Suppressor macrophage (primary cell): ENCODE data around the gene IER3.

ENCODE experiments used
- DNase-seq, 4 experiments: peaks; one replicate each; pipeline ENCODE4 v3.0.0-alpha.2; 2020 to 2022
- total RNA-seq, 17 experiments: gene quantifications; one replicate each; lab custom pipeline; 2026; ENCODE audit warnings: mixed read lengths in 6 of 17, inconsistent platforms in 3 of 17; lab: John Stamatoyannopoulos, UW

Gene IER3
- total RNA-seq, result 33.0 to 1,212 (median 149) reads per million in 17 experiments

DNA sequence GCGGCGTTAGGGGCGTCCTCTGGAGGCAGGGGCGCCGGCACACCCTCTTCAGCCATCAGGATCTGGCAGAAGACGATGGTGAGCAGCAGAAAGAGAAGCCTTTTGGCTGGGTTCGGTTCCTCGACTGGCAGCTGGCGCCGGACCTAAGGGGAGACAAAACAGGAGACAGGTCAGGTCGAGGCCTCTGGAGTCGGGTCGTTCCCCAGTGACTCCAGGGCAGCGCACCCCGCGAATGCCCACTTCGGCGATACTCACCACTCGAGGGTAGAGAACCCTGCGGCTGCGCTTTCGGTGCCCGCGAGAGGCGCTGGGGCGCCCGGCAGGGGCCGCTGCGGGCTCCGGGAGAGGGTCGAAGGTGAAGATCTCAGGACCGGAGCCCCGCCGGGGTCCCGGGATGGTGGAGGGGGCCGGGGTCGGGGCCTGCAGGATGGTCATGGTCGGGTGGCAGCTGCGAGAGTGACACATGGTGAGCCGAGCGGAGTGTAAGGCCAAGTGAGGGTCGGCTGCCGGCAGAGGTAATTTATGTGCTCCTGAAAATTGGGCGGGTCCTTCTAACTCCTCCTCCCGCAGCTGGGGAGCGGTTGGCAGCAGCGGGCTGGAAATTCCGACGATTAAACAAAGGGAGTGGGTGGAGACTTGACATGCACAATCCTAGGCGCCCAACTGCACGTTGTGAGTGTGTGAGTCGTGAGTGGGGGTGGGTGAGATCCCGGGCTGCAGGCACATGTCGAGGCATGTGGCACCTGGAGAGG lies at the start of gene IER3:
Gene IER3, minus strand, starts transcription at position 494 of the 752 bp plus-strand sequence. Its CDS starts 29 bp downstream, at position 465.
- DNase-seq, result peak; percentile 91 to 94 (median 94)

- DNase-seq, result peak; percentile 49 to 86 (median 74)
Measured at GRCh38 chr6:30793521-30794194, 49.3 kb upstream of the IER3 start.

DNA sequence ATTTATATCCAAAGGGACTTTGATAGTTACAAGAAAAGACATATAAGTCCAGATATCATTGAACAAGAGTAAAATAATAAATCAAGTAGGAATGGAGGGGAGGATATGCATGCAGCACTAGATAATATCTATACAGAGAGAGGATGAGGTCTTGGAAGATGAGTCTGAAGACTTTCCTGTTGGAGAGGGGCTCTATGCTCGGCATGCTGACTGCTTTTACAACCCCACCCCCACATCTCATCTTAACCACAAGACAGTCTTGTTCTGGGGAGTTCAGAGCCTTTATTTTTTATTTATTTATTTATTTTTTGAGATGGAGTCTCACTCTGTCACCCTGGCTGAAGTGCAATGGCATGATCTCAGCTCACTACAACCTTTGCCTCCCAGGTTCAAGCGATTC lies 48.4 kb upstream of the IER3 start:
- no peak for DNase-seq

DNA sequence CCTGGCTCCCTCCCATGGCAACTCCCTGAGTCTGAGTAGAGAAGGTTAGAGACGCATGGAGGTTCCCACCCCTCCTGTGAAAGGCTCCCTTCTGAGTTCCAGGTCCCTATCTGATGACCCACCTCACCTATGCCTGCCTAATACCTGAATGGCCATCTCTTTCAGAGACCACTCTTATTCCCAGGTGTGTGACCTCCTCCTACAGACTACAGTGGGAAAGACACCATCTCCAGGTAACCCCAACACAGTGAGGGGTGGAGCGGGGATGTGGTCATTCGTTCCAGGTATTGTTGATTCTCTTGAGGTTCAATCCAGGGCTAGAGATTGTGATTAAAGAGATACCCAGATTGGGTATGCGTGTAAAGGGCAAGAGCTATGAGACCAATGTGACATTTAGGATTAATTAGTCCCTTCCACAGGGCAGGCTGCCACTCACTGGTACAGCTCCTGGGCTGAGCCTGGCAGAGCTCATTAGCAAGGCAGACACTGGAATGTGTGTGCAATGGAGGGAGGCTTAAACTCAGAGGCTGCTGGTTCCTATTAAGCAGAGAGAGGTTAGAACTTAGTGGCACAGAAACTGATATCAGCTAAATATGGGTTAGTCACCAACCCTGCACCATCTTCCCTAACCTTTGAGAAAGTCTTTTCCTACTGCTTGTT lies 46.5 kb upstream of the IER3 start:
- DNase-seq, result no peak

- no peak for DNase-seq
Measured at GRCh38 chr6:30789606-30790005, 45.3 kb upstream of the IER3 start.

- DNase-seq, result peak; percentile 56 to 96 (median 80)
Measured at GRCh38 chr6:30787954-30788353, 43.6 kb upstream of the IER3 start.

- DNase-seq, result no peak
Measured at GRCh38 chr6:30782425-30783014, 38.2 kb upstream of the IER3 start.

GRCh38 chr6:30781743-30782424 lies 37.5 kb upstream of the IER3 start:
- peak; percentile 98 to 99 (median 99) for DNase-seq

DNA sequence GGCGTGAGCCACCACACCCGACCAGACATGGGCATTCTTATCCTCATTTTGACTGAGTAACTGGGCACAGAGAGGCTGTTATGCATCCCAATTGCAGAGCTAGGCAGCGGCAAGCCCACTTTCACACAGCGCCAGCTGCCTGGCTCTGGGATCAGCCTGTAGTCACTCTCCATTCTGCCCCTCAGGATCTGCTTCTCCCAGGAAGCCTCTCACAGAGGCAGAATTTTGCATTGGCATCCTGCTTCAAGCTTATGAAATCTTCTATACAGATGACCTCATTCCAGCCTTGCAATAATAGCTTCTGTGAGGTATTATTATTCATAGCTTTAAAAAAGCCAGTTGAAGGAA lies 37.0 kb upstream of the IER3 start:
- DNase-seq, result no peak

GRCh38 chr6:30780642-30780920 lies 36.2 kb upstream of the IER3 start:
- DNase-seq, result no peak

- DNase-seq, result no peak
Measured at GRCh38 chr6:30779850-30780641, 35.7 kb upstream of the IER3 start.

- DNase-seq, result peak in 3 of 4 experiments; percentile 28 to 36 (median 30)
Measured at GRCh38 chr6:30778001-30778635, 33.8 kb upstream of the IER3 start.

DNA sequence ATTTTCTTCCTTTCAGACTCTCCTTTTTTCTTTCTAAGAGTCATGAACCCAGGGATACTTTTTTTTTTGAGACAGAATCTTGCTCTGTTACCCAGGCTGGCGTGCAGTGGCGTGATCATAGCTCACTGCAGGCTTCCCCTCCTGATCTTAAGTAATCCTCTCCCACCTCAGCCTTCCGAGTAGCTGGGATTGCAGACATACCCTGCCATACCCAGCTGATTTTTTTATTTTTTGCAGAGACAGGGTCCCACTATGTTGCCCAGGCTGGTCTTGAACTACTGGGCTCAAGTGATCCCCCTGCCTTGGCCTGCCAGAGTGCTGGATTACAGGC lies 32.8 kb upstream of the IER3 start:
- peak in 3 of 4 experiments; percentile 52 to 61 (median 58) for DNase-seq

DNA sequence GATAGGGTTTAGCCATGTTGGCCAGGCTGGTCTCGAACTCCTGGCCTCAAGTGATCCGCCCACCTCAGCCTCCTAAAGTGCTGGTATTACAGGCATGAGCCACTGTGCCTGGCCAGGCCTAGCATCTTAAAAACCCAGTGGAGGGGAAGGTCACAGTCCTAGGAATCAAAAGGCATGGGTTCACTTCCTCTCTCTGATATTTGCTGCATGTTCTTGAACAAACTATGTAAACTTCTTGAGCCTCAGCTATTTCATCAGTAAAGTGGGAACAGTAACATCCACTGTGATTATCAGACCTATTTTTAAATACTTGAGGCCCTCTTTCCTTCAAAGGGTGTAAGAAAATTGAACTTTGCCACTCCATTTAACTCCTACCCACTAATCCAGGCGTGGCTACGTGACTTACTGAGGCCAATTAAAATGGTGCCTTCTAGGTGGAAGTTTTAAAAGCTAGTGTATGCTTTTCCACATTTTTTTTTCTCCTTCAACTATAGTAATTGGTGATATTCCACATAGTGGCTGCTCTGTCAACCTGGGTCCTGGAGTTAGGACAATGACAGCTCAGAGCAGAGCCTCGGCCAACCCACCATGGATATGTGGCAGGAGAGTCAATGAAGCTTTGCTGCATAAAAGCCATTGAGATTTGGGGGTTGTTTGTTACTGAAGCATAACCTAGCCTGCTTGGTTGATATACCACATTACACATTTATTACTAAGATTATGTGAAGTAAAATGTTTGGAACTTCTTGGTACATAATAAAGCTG lies 32.2 kb upstream of the IER3 start:
- peak; percentile 42 to 79 (median 68) for DNase-seq

DNA sequence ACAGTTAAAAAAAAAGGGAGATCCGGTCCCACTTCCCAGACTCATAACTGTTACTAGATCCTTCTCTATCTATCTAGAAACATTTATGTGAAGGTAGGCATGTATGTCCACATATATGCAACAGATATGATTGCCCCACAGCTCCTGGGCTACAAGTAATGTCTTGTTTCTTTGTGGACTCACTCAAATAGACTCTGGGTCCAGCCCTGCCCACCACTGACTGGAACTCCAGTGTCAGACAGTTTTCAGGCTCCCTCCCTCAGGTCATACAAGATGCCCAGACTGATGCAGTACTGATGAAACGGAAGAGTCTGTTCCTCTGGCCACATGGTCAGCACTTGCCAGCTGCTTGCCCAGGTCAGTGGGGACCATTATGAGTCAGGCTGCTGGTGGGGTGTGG lies 30.8 kb upstream of the IER3 start:
- DNase-seq, result no peak

DNA sequence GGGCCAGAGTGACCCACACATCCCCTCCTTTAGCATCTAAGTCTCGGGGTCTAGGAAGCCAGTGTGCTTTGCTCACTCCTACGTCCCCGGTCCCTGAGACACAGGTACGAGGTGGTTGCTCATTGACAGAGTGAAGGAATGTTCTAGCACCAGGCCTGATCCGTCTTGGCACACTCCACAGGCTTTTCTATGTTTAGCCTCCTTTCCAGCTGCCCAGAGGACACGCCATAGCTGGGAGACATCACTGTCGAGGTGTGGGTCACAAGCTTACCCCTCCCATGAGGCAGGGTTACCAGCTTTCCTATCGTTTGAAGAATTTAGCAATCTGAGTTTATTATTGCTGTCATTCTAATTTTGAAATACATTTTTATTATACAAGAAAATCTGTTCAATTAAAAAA lies 30.4 kb upstream of the IER3 start:
- no peak for DNase-seq

- peak in 1 of 4 experiments; percentile 38 for DNase-seq
Measured at GRCh38 chr6:30770592-30770991, 26.2 kb upstream of the IER3 start.

GRCh38 chr6:30769853-30770524 lies 25.6 kb upstream of the IER3 start:
- no peak for DNase-seq

DNA sequence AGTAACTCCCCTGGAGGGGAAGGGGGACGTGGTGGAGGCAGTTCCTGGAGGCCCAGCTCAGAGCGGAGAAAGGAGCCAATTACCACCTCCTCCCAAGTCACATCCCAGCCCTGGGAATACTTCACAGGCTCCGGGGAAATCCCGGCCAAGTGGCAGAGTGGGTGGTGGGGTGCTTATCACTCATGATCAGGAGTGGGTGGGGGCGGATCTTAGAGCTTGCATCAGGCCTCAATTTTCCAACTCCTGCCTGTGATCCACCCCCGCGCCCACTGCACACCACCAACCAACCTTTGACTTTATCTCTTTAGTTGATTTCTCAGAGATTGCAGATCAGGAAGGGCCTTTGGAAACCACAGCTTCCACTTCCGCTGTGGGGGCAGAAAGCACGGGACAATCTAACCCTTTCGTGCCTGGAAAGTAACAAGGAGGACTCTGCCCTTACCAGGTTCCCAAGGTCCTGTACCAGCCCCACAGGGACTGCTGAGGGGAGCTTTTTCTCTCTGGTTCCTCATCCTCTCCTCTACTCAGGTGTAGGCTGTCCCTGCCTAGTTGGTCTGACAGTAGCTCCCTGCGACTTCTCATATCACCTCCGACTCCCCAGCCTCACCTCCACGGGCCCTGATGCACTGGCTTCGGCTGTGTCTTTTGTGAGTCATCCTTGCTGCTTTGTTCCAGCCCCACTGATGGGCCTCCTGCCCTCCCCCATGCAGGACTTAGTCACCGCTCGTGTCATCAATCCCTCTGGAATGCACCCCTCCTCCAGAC lies 24.9 kb upstream of the IER3 start:
- peak; percentile 86 to 93 (median 92) for DNase-seq
